C4-2B (cell line): ENCODE data around the gene EFCAB8.

Experiments
- ZFX ChIP-seq: fragments of 450-650 bp; IDR thresholded peaks from 2 replicates; pipeline ENCODE4 v1.6.1; 2017
- TF ChIP-seq, protein P1 (sequence below): fragments of 450-650 bp; conservative IDR thresholded peaks from 2 replicates; pipeline ENCODE4 v1.5.1; 2017; ENCODE audit warnings: mild to moderate bottlenecking

DNA sequence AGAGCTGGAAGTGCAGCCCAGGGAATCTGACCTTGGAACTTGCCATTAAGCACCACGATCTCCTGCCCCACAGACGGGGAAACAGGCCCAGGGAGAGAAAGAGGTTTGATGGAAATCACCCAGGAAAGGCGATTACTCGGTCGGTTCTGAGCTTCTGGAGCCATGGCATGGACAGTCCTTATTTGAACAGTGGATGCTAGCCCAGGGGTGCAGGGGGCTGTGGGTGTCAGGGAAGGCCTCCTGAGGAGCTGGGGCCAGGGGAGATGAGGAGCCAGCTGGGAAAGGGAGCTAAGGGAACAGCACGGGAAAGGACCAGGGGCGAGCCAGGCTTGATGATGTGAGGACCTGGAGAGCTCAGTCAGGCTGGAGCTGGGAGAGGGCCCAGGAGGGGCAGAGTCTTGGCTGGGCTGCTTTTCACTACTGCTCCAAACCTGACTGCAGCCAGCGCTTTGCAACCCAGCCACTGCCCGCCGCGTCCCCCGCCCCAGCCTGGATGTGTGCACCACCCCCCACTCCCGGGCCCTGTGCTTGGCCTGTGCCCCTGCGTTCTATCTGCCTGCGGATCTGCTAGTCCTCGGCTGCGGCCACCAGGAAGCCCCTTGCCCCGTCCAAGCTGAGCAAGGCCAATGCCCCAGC is 127.7 kb downstream of the EFCAB8 start:
- TF ChIP-seq, protein P1, sequence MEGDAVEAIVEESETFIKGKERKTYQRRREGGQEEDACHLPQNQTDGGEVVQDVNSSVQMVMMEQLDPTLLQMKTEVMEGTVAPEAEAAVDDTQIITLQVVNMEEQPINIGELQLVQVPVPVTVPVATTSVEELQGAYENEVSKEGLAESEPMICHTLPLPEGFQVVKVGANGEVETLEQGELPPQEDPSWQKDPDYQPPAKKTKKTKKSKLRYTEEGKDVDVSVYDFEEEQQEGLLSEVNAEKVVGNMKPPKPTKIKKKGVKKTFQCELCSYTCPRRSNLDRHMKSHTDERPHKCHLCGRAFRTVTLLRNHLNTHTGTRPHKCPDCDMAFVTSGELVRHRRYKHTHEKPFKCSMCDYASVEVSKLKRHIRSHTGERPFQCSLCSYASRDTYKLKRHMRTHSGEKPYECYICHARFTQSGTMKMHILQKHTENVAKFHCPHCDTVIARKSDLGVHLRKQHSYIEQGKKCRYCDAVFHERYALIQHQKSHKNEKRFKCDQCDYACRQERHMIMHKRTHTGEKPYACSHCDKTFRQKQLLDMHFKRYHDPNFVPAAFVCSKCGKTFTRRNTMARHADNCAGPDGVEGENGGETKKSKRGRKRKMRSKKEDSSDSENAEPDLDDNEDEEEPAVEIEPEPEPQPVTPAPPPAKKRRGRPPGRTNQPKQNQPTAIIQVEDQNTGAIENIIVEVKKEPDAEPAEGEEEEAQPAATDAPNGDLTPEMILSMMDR: no peak
- TF ChIP-seq ZFX: no peak
